ENCODE results near the gene AEBP2.

GRCh38 chr12:19546611-19547162 lies 107.4 kb downstream of the AEBP2 start:
- no peak for TF ChIP-seq CTCF (IDR thresholded peaks at IDR 0.05; ENCODE audit: insufficient read depth, low read length, poor library complexity, severe bottlenecking)
- no peak for TF ChIP-seq EZH2phosphoT487 (conservative IDR thresholded peaks at IDR 0.05; ENCODE audit: low read length)
